ENCODE data around the gene RGS3.
"Not testable (repeated sequence)": the region's sequence is repeated elsewhere in the genome, so short reads cannot be mapped to it uniquely, and the experiment has no call there.

The RGS3 gene

GRCh38 chr9:113486327-113486726 lies 22.8 kb downstream of the RGS3 start:
- no peak for FAIRE-seq
- DNase-seq (ENCODE audit: insufficient read length, low spot score) = no peak

GRCh38 chr9:113488071-113488470 lies 24.5 kb downstream of the RGS3 start:
- FAIRE-seq (no peak), DNase-seq (ENCODE audit: insufficient read length, low spot score) (no peak)

- DNase-seq (ENCODE audit: insufficient read length, low spot score) (no peak), FAIRE-seq (no peak)
These were observed 25.0 kb downstream of the RGS3 start for GRCh38 chr9:113488490-113488889.

GRCh38 chr9:113491147-113491546 lies 27.6 kb downstream of the RGS3 start:
- FAIRE-seq; DNase-seq (ENCODE audit: insufficient read length, low spot score): not testable (repeated sequence)

- FAIRE-seq = no peak
- DNase-seq (ENCODE audit: insufficient read length, low spot score) = no peak
These were observed 29.0 kb downstream of the RGS3 start for GRCh38 chr9:113492343-113493202.

GRCh38 chr9:113493203-113493520 lies 29.6 kb downstream of the RGS3 start:
- no peak for FAIRE-seq

GRCh38 chr9:113495526-113495925 lies 32.0 kb downstream of the RGS3 start:
- DNase-seq (ENCODE audit: insufficient read length, low spot score) = no peak
- FAIRE-seq = no peak

More at GRCh38 chr9:113493203-113493520, 29.6 kb downstream of the RGS3 start:
- no peak for DNase-seq (ENCODE audit: insufficient read length, low spot score)

GRCh38 chr9:113497051-113497450 lies 33.5 kb downstream of the RGS3 start:
- DNase-seq (ENCODE audit: insufficient read length, low spot score) = no peak

GRCh38 chr9:113499153-113499875 lies 35.8 kb downstream of the RGS3 start:
- DNase-seq (ENCODE audit: insufficient read length, low spot score) (no peak), FAIRE-seq (peak; percentile 36)

More at GRCh38 chr9:113497051-113497450, 33.5 kb downstream of the RGS3 start:
- no peak for FAIRE-seq

GRCh38 chr9:113499876-113500497 lies 36.5 kb downstream of the RGS3 start:
- no peak for DNase-seq (ENCODE audit: insufficient read length, low spot score)
- FAIRE-seq = no peak

GRCh38 chr9:113501129-113501686 lies 37.7 kb downstream of the RGS3 start:
- FAIRE-seq (no peak), DNase-seq (ENCODE audit: insufficient read length, low spot score) (no peak)

GRCh38 chr9:113501852-113502251 lies 38.3 kb downstream of the RGS3 start:
- no peak for DNase-seq (ENCODE audit: insufficient read length, low spot score)
- FAIRE-seq = no peak

- no peak for FAIRE-seq
- no peak for DNase-seq (ENCODE audit: insufficient read length, low spot score)
These were observed 39.0 kb downstream of the RGS3 start for GRCh38 chr9:113502427-113503034.

GRCh38 chr9:113503131-113503541 lies 39.6 kb downstream of the RGS3 start:
- FAIRE-seq = no peak

GRCh38 chr9:113503613-113504211 lies 40.2 kb downstream of the RGS3 start:
- DNase-seq (ENCODE audit: insufficient read length, low spot score) (no peak), FAIRE-seq (no peak)

More at GRCh38 chr9:113503131-113503541, 39.6 kb downstream of the RGS3 start:
- DNase-seq (ENCODE audit: insufficient read length, low spot score) = no peak

GRCh38 chr9:113504725-113505590 lies 41.4 kb downstream of the RGS3 start:
- no peak for DNase-seq (ENCODE audit: insufficient read length, low spot score)
- no peak for FAIRE-seq

- DNase-seq (ENCODE audit: insufficient read length, low spot score) (no peak), FAIRE-seq (no peak)
These were observed 42.6 kb downstream of the RGS3 start for GRCh38 chr9:113506090-113506589.

- no peak for FAIRE-seq
- DNase-seq (ENCODE audit: insufficient read length, low spot score) = no peak
These were observed 43.7 kb downstream of the RGS3 start for GRCh38 chr9:113507256-113507655.

GRCh38 chr9:113508111-113508749 lies 44.7 kb downstream of the RGS3 start:
- FAIRE-seq (no peak), DNase-seq (ENCODE audit: insufficient read length, low spot score) (no peak)
